ENCODE measurements around the gene STMN3. TPM values are rescaled to one million over a fixed set of nuclear protein-coding genes. Genes with fewer than 3 reads are reported as not detected.

Gene STMN3
- total RNA-seq, 4 donors from 2014 or later: 9.4 to 23.0 (median 12.0) TPM

DNA sequence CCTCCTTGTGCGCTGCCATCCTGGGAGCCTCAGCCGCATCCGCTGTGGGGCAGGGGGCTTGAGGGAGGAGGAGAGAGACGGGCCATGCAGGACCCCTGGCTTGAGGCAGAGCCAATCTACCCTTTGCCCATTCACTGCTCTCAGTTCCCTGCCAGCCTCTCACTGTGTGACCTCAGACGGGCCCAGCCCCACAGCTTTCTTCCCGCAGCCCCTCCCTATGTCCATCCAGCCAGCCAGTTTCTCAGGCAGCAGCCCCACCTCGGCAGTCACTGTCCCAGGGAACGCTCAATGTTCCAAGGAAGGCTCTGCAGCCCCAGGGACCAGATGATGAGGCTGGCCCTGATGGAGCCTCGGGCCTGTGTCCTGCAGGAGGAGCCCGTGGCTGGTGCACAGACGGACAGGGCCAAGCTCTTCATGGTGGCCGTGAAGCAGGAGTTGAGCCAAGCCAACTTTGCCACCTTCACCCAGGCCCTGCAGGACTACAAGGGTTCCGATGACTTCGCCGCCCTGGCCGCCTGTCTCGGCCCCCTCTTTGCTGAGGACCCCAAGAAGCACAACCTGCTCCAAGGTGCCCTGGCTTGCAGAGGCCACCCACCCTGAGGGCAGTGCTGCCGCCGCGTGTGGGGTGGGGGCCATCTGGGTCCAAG is 39.3 kb upstream of the STMN3 start:
- TF ChIP-seq, protein P1, sequence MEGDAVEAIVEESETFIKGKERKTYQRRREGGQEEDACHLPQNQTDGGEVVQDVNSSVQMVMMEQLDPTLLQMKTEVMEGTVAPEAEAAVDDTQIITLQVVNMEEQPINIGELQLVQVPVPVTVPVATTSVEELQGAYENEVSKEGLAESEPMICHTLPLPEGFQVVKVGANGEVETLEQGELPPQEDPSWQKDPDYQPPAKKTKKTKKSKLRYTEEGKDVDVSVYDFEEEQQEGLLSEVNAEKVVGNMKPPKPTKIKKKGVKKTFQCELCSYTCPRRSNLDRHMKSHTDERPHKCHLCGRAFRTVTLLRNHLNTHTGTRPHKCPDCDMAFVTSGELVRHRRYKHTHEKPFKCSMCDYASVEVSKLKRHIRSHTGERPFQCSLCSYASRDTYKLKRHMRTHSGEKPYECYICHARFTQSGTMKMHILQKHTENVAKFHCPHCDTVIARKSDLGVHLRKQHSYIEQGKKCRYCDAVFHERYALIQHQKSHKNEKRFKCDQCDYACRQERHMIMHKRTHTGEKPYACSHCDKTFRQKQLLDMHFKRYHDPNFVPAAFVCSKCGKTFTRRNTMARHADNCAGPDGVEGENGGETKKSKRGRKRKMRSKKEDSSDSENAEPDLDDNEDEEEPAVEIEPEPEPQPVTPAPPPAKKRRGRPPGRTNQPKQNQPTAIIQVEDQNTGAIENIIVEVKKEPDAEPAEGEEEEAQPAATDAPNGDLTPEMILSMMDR (IDR thresholded peaks at IDR 0.05): no peak
- TF ChIP-seq POLR2A (IDR thresholded peaks at IDR 0.05): no peak
- DNase-seq (ENCODE audit: low spot score in 2 of 2): no peak
- WGBS, 2 donors: 54 to 69% methylated on average over 9 to 20 of the region's 20 CpGs
- no peak overlapping the region for H3K4me3 ChIP-seq (ENCODE audit: low read depth, poor library complexity, severe bottlenecking)
- intact Hi-C loops (cut with DNase I; ENCODE audit: low total_unique reads): no loop called here

DNA sequence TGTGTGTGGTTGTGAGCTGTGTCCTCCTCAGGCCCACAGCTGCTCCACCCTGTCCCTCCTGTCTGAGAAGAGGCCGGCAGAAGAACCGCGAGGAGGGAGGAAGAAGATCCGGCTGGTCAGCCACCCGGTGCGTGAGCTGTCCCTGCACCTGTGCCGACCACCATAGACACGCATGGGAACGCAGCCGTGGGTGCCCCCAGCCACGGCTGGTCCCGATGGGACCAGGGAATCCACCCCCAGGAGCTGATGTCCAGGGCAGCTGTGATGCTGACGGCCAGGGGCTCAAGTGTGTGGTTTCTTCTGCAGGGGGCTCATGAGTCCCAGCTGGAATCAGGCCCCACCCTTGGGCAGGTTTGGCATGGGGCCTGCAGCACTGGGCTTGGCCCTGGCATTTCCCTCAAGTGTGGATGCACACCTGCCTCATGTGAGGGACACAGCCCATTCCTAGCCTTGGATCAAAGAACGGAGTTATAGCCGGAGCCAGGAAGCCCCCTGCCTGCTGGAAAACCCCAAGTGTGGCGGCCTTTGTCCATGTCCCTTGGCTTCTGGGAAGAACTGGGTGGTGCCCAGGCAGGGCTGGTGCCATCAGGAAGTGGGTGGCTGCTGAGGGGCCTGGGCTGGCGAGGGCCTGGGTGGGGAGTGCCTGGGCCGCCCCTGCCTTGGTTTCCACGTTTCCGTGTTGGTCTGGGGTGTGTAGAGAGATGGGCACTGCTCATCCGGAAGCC is 38.6 kb upstream of the STMN3 start:
- DNase-seq (ENCODE audit: low spot score in 2 of 2): no peak
- 57 to 76% methylated on average over 13 to 19 of the region's 21 CpGs for WGBS, 2 donors
- intact Hi-C loops (cut with DNase I; ENCODE audit: low total_unique reads): no loop called here
- no peak for TF ChIP-seq POLR2A (IDR thresholded peaks at IDR 0.05)
- TF ChIP-seq, protein P1 (IDR thresholded peaks at IDR 0.05): no peak
- no peak overlapping the region for H3K4me3 ChIP-seq (ENCODE audit: low read depth, poor library complexity, severe bottlenecking)

DNA sequence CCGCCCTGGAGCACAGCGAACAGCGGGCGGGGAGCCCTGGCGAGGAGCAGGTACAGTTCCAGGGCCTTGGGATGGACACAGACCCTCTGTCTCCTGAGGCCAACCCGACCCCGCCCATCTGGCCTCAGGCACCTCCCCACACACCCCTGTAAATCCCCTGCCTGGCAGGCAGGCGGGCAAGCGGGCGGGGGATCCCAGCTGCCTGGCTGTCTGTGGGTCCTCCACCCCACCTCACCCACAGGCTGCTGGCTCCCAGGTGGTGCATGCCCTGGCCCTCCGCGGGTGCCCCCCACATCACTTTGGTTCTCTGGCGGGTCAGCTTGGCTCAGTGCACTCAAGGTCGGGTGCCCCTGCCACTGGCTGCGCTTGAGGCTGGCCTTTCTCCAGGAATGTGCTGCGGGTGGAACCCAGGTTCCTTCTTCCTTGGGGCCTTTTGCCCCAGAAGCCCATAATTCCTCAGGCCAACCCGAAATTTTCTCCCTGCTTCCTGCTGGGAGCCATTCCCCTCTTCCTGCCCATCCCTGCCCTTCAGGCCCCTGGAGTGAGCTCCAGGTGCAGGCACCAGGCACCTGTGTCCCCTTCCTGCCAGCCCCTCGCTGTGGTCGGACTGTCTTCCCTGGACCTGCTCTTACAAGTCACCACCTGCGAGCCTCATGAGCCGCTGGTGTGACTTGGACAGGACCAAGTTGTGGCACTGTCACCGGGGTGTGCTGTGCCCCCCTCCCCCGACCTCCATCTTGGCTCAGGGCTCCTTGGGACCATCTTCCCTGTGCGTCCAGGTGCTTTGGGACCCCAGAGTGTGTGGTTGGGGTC is 37.9 kb upstream of the STMN3 start:
- peak in 1 of 2 donors; percentile 85 for DNase-seq (ENCODE audit: low spot score in 2 of 2)
- no peak overlapping the region for H3K4me3 ChIP-seq (ENCODE audit: low read depth, poor library complexity, severe bottlenecking)
- no peak for TF ChIP-seq POLR2A (IDR thresholded peaks at IDR 0.05)
- TF ChIP-seq, protein P1 (IDR thresholded peaks at IDR 0.05): no peak
- intact Hi-C loops (cut with DNase I; ENCODE audit: low total_unique reads): no loop called here
- WGBS, 2 donors: 60 to 68% methylated on average over 18 to 19 of the region's 24 CpGs

DNA sequence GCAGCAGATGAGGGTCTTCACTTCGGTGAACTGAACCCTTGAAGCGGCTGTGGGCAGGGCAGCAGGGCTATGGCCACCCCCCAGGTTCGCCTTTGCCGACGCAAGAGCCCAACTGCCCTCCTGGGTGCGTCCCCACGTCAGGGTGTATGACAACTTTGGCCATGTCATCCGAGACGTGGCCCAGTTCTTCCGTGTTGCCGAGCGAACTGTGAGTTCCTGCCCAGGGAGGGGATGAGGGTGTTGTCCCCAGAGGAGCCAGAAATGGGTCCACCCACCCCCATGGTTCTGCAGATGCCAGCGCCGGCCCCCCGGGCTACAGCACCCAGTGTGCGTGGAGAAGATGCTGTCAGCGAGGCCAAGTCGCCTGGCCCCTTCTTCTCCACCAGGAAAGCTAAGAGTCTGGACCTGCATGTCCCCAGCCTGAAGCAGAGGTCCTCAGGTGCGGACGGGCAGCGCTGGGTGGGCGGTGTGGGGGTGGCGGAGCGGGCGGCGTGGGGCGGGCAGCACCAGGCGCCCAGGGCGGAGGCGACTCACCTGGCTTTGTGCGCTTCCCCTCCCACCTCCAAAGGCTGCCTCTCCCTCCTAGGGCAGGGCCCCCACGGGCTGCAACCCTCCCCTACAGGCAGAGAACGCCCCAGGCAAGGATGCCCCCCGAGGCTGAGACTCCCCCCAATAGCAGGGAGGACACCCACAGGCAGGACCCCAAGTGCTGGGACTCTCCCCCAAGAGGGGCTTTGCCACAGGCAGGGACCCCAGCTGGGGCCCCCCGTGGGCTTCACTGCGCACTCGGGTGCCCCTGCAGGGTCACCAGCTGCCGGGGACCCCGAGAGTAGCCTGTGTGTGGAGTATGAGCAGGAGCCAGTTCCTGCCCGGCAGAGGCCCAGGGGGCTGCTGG is 37.0 kb upstream of the STMN3 start:
- intact Hi-C loops (cut with DNase I; ENCODE audit: low total_unique reads): no loop called here
- peak in 1 of 2 donors; percentile 83 for DNase-seq (ENCODE audit: low spot score in 2 of 2)
- WGBS, 2 donors: 68 to 73% methylated on average over 19 to 36 of the region's 40 CpGs
- no peak overlapping the region for H3K4me3 ChIP-seq (ENCODE audit: low read depth, poor library complexity, severe bottlenecking)
- TF ChIP-seq, protein P1 (IDR thresholded peaks at IDR 0.05): no peak
- no peak for TF ChIP-seq POLR2A (IDR thresholded peaks at IDR 0.05)

Data from lower leg skin (tissue), 4 donors.